Activated CD8-positive, alpha-beta T cell treated with anti-CD3 and anti-CD28 coated beads for 36 hours (primary cell): ENCODE results near the gene MEOX2. TPM values are rescaled to one million over a fixed set of nuclear protein-coding genes. Genes with fewer than 3 reads are reported as not detected.

Experiments
- ATAC-seq: fragments of 200-7000 bp; cut with Tn5 transposase; one replicate; pipeline ENCODE4 v1.10.0; 2021; ENCODE audit warnings: mild to moderate bottlenecking, moderate library complexity
- CTCF ChIA-PET: fragments of 350-600 bp; sonication (Branson Sonifier 250); formaldehyde crosslinking; loops from one replicate; lab custom pipeline; 2021; ENCODE audit warnings: antibody characterized with exemption; lab: Charles Lee
- POLR2A ChIA-PET: fragments of 350-600 bp; sonication (Branson Sonifier 250); formaldehyde crosslinking; loops from one replicate; lab custom pipeline; 2021; ENCODE audit warnings: antibody characterized with exemption; lab: Charles Lee
- DNase-seq: peaks from one replicate; pipeline ENCODE4 v3.0.0-alpha.2; 2020
- H3K27ac Mint-ChIP-seq: one replicate; pipeline ENCODE4 v1.8.0; 2021; ENCODE audit warnings: mild to moderate bottlenecking, mixed read lengths
- H3K27me3 Mint-ChIP-seq: one replicate; pipeline ENCODE4 v1.8.0; 2021; ENCODE audit warnings: mixed read lengths
- H3K36me3 Mint-ChIP-seq: one replicate; pipeline ENCODE4 v1.8.0; 2021; ENCODE audit warnings: low read depth, mixed read lengths
- H3K4me1 Mint-ChIP-seq: one replicate; pipeline ENCODE4 v1.8.0; 2021; ENCODE audit warnings: low read depth, mixed read lengths
- H3K4me3 Mint-ChIP-seq: one replicate; pipeline ENCODE4 v1.8.0; 2021; ENCODE audit warnings: mild to moderate bottlenecking, moderate library complexity, mixed read lengths
- H3K9me3 Mint-ChIP-seq: one replicate; pipeline ENCODE4 v1.8.0; 2021; ENCODE audit warnings: mixed read lengths
- intact Hi-C: fragments of 100-400 bp; cut with micrococcal nuclease; formaldehyde crosslinking; loops from one replicate; pipeline ENCODE4 v1.10.0; 2022
- total RNA-seq, 2 experiments: library from RNA; stranded (reverse); gene quantifications; one replicate each; pipeline ENCODE4 v1.2.3, GENCODE V29; 2021
- TF ChIP-seq, protein P1 (sequence below): fragments of 200-600 bp; IDR thresholded peaks from one replicate; pipeline ENCODE4 v1.8.0; 2022; ENCODE audit warnings: antibody characterized with exemption, mild to moderate bottlenecking

The MEOX2 gene
- total RNA-seq, 2 experiments from 2014 or later: not detected

- TF ChIP-seq, protein P1, sequence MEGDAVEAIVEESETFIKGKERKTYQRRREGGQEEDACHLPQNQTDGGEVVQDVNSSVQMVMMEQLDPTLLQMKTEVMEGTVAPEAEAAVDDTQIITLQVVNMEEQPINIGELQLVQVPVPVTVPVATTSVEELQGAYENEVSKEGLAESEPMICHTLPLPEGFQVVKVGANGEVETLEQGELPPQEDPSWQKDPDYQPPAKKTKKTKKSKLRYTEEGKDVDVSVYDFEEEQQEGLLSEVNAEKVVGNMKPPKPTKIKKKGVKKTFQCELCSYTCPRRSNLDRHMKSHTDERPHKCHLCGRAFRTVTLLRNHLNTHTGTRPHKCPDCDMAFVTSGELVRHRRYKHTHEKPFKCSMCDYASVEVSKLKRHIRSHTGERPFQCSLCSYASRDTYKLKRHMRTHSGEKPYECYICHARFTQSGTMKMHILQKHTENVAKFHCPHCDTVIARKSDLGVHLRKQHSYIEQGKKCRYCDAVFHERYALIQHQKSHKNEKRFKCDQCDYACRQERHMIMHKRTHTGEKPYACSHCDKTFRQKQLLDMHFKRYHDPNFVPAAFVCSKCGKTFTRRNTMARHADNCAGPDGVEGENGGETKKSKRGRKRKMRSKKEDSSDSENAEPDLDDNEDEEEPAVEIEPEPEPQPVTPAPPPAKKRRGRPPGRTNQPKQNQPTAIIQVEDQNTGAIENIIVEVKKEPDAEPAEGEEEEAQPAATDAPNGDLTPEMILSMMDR: no peak
- ATAC-seq (no peak), DNase-seq (no peak)
- Mint-ChIP-seq H3K4me3 (no peak overlapping the region), H3K27me3 (no peaks in the 10 kb centered on the region), H3K36me3 (no peaks in the 10 kb centered on the region), H3K27ac (no peak overlapping the region), H3K9me3 (peaks cover 3% of the 10 kb centered on the region), H3K4me1 (no peaks in the 10 kb centered on the region)
- intact Hi-C loops: no loop called here
- CTCF ChIA-PET: no interaction called here
- POLR2A ChIA-PET: interaction anchor here (0.7 to 1.0 kb wide), 2 partner anchors 9 to 887 kb away, joined by 3 read pairs; no protein-coding TSS in a partner anchor
These were observed 74.3 kb downstream of the MEOX2 start for GRCh38 chr7:15612205-15612604.

GRCh38 chr7:15610503-15610902 lies 76.0 kb downstream of the MEOX2 start:
- TF ChIP-seq, protein P1: no peak
- POLR2A ChIA-PET: no interaction called here
- no peak for ATAC-seq
- CTCF ChIA-PET: no interaction called here
- Mint-ChIP-seq H3K27me3 (no peaks in the 10 kb centered on the region), H3K9me3 (peaks cover 3% of the 10 kb centered on the region), H3K4me1 (no peaks in the 10 kb centered on the region), H3K36me3 (no peaks in the 10 kb centered on the region), H3K4me3 (no peak overlapping the region), H3K27ac (no peak overlapping the region)
- intact Hi-C loops: no loop called here
- no peak for DNase-seq

GRCh38 chr7:15609287-15609686 lies 77.2 kb downstream of the MEOX2 start:
- DNase-seq (no peak), ATAC-seq (no peak)
- H3K4me3 Mint-ChIP-seq: no peak overlapping the region
- TF ChIP-seq, protein P1: no peak
- ChIA-PET CTCF (no interaction called here), POLR2A (no interaction called here)
- intact Hi-C loops: no loop called here
- H3K36me3 Mint-ChIP-seq: no peaks in the 10 kb centered on the region
- no peak overlapping the region for H3K27ac Mint-ChIP-seq
- H3K27me3 Mint-ChIP-seq: no peaks in the 10 kb centered on the region
- H3K4me1 Mint-ChIP-seq: no peaks in the 10 kb centered on the region
- H3K9me3 Mint-ChIP-seq: peaks cover 3% of the 10 kb centered on the region

GRCh38 chr7:15607529-15608210 lies 78.8 kb downstream of the MEOX2 start:
- no peaks in the 10 kb centered on the region for H3K36me3 Mint-ChIP-seq
- H3K27me3 Mint-ChIP-seq: no peaks in the 10 kb centered on the region
- no peak overlapping the region for H3K27ac Mint-ChIP-seq
- TF ChIP-seq, protein P1: no peak
- peaks cover 3% of the 10 kb centered on the region for H3K9me3 Mint-ChIP-seq
- ChIA-PET POLR2A (no interaction called here), CTCF (no interaction called here)
- H3K4me3 Mint-ChIP-seq: no peak overlapping the region
- DNase-seq (no peak), ATAC-seq (no peak)
- H3K4me1 Mint-ChIP-seq: no peaks in the 10 kb centered on the region
- intact Hi-C loops: no loop called here

DNA sequence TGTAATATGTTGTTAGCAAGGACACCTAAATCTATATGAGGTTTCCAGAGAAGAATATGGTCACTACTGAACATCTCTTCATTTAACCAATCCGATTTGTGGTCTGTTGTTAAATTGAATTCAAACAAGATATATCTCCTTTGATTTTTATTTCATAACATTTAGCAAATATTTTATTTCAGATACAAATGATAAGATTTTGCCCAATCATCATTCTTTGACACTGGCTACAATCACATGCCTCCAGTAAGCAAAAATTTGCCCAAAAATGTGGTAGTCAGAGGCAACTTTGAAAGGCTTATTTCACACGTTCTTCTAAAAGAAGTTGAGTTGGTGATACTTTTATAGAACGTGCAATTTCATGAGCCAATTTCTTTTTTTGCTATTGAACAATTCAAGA lies 79.9 kb downstream of the MEOX2 start:
- H3K4me3 Mint-ChIP-seq: no peak overlapping the region
- no peak for ATAC-seq
- ChIA-PET CTCF (no interaction called here), POLR2A (no interaction called here)
- no peak for DNase-seq
- intact Hi-C loops: no loop called here
- H3K27ac Mint-ChIP-seq: no peak overlapping the region
- no peaks in the 10 kb centered on the region for H3K4me1 Mint-ChIP-seq
- H3K36me3 Mint-ChIP-seq: no peaks in the 10 kb centered on the region
- no peaks in the 10 kb centered on the region for H3K27me3 Mint-ChIP-seq
- TF ChIP-seq, protein P1: no peak
- H3K9me3 Mint-ChIP-seq: peaks cover 3% of the 10 kb centered on the region
